GM21786 (cell line): ENCODE results near the gene RASSF8.

ENCODE experiments used
- ATAC-seq: cut with Tn5 transposase; IDR thresholded peaks from one replicate; pipeline ENCODE4 v1.9.1; 2021; ENCODE audit not compliant: unreplicated experiment

Gene RASSF8

GRCh38 chr12:26100666-26101349 lies 142.3 kb downstream of the RASSF8 start:
- ATAC-seq = no peak

DNA sequence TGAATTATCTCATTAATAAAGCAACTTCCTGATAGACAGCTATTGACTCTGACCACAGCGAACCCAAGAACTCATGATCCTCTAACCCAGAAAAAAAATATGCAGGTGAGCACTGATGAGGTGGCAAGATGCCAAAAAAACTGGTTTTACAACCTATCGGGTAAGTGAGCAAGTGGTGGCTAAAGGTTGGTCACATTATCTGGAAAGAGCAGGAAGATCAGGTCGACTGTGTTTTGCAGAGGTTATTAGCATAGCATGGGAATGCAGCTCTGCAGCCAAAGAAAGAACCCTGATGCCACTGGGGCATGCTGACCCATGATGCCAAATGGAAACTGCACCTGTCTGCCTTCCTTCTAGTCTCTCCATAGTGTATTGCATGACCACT lies 142.9 kb downstream of the RASSF8 start:
- ATAC-seq = no peak

DNA sequence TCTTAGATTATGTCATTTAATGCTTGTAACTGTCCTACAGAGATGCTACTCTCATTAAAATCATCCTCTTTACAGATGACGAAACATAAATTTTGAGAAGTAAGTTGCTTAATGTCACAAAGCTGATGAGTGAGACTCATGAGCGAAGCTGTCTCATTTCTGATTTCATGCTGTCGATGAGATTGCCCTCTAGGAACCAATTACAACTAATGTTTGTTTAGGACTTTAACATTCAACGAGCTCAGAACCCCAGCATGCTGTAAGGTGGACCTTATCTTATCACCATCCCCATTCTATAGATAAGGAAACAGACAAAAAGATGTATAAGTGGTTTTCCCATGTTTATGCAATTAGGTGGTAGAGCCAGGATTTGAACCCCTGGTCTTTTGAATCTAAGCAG lies 143.3 kb downstream of the RASSF8 start:
- ATAC-seq = no peak

- no peak for ATAC-seq
Measured at GRCh38 chr12:26102953-26103352, 144.5 kb downstream of the RASSF8 start.

- ATAC-seq = no peak
Measured at GRCh38 chr12:26106347-26106746, 147.9 kb downstream of the RASSF8 start.

DNA sequence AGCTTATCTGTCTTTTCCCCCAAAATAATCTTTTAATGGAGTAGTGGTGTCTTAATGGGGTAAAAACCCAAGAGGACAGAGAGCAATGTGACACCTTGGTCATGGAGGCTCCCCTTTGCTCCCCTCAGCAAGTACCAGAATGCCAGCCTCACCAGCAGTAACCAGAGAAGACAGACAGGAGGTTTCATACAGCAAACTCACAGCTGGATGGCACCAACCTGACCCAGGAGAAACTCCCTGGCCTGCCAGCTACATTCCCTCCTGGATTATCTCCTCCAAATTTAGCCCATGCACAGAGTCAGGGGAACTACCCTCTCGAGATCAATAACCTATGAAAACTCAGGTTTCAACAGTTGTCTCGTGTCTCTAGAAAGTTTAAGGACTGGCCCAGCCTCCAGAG lies 150.4 kb downstream of the RASSF8 start:
- no peak for ATAC-seq

DNA sequence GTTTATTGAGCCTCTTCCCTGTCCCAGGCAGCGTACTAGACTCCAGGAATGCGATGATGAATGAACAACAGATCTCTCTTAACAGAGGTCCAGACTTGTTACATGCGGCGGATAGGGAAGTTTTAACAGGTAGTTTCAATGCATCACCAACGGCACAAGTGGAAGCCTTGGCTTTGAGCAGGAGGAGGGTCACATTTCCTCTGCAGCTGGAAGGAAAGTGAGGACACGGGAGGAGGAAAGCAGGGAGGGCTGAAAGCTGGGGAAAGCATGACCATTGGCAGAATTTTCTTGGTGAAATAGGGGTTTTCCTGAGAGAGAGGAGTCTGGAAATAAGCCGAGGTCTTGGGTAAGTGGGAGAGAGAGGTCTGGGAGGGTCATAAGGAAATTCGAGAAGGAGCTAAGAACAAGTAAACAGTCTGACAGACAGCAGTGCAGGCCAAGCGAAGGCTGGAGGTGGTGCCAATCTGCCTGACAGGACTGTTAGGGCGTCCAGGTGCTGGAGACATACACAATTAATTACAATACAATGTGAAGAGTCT lies 150.9 kb downstream of the RASSF8 start:
- ATAC-seq = no peak

DNA sequence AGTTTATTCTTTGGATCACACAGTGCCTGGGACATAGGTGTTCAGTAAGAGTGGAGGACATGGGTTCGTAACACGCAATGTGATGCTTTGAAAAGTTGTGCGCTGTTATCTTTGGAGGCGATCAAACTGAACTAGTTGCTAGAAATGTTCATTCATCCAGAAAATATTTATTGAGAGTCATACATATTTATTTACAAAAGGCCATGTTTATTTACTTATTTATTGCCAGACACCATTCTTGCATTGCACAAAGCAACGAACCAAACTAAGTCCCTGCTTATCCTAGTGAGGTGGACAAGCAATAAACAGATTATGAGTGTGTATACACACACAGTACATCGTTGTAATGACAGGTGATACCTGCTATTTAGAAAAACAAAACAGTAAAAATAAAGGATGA lies 153.8 kb downstream of the RASSF8 start:
- ATAC-seq = no peak

DNA sequence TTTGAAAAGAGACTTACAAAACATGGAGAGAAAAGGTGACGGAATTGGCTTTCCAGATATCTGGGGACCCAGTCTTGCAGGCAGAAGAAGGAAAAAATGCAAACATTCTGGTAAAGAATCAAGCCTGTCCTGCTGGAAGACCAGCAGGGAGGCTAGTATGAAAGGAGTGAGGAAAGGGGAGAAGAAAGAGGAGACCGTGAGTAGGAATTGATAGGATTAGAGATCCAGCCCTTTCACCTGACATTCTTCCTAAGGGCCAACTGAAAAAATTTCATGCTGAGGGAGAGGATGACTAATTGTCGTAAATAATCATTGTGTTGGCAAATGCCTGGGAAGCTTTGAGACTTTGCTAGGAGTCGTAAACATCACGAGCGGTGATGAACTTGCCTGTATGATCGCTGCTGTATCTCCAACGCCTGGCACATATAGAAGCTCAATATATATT lies 154.2 kb downstream of the RASSF8 start:
- ATAC-seq = no peak

DNA sequence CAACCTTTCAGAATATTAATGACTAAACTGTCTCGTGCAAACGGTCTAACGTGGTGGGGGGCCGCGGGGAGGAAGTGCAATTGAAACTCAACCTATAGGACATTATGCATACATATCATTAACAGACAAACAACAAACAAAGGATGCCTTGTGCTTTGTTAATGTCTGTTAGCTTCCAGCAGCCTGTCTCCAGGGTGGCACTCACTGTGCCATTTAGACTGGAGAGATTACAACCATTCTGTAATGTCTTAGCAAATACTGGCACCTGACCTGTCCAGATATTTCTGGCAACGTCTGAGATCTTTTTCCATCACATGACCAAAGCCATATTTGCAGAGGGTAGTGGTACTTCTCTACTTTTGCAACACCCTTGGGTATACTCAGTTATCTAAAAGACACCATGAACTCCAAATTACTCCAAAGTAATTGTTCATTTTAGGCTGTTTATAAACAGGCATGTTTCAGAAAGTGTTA lies 154.7 kb downstream of the RASSF8 start:
- ATAC-seq = no peak

GRCh38 chr12:26113853-26114719 lies 155.6 kb downstream of the RASSF8 start:
- ATAC-seq = peak; percentile 74

- no peak for ATAC-seq
Measured at GRCh38 chr12:26114720-26115401, 156.4 kb downstream of the RASSF8 start.

- ATAC-seq = no peak
Measured at GRCh38 chr12:26116829-26117715, 158.6 kb downstream of the RASSF8 start.

- ATAC-seq = no peak
Measured at GRCh38 chr12:26118308-26118707, 159.8 kb downstream of the RASSF8 start.

DNA sequence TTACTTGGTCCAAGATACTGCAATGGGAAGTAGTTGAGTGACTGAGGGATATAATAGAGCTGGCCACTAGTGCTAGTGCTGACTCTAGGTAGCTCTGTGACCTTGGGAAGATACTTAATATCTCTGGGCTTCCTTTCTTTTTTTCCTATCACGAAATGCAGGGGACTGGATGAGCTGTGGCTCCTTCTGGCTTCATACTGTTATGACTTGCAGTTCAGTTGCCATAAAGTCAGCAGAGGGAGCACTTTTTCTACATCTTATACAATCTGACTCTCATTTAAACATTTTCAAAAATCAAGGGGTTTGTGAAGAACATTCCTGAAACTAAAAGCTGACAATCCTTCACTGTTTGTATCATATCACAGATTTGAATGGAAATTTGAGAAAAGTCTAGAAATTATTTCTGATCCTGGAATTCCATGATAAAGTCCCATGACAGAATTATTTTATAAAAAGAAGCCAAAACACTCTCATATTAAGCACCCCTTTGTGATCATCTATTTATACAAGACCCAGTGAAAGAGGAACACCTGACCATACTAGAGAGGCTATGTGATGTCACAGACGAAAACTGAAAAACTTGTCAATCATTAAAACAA lies 161.0 kb downstream of the RASSF8 start:
- peak; percentile 40 for ATAC-seq

- no peak for ATAC-seq
Measured at GRCh38 chr12:26120561-26121274, 162.2 kb downstream of the RASSF8 start.

- no peak for ATAC-seq
Measured at GRCh38 chr12:26121323-26122060, 163.0 kb downstream of the RASSF8 start.

DNA sequence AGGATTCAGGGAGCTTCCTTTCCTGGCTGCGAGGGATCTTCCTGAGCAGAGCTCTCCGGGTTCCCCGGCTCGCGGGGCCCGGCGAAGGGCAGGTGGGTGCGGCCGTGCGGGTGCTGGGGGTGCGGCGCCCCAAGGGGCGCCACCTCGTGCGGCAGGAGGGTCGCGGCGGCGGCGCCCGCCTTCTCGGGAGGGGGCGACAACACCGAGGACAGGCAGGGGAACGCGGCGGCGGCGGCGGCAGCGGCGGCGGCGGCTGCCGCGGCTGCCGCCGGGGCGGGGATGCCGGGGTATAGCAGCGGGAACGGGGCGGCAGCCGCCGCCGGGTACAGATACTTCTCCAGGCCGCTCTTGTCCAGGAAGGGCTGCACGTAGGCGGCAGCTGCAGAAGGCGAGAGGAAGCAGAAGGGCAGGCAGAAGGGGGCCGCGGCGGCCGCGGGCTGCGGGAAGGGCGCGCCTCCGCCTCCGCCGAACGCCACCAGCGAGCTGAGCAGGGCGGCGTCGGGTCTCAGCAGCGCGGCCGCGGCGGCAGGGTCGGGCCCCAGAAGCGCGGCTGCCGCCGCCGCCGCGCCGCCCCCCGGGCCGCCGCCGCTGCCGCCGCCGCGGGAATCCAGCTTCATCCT lies 163.7 kb downstream of the RASSF8 start:
- ATAC-seq = no peak
